ENCODE data around the gene ABCA4. TPM values are rescaled to one million over a fixed set of nuclear protein-coding genes. Genes with fewer than 3 reads are reported as not detected.

Gene ABCA4
- total RNA-seq = under 0.01 and 1.1 TPM in 2 replicates

DNA sequence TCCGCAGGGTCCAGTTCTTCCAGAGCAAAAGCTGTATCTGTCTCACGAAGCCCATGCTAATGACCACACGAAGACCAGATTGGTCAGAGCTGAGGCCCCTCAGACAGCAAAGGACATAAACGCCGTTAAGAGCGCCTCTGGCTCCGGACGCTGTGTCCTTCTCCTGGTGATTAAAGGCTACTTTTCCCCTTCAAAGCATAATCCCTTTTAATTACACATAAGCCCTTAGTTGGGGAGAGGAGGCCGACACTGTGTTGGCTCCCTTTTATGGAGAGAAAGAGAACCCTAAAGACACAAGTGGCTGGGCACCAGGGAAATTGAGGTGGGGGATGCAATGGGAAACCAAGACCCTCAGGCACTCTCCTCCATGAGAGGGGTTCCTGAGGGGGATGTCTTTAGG is at the start of gene ABCA4:
Gene ABCA4 (minus strand): TSS at position 158 of the 400 bp plus-strand sequence. CDS start 103 bp downstream, at position 55.

Other genes with a start within 250 kb of the ABCA4 start
- gene DNTTIP2, start 241.9 kb downstream of the ABCA4 start, total RNA-seq = 34.2 and 59.6 TPM in 2 replicates
- gene GCLM, start 211.7 kb downstream of the ABCA4 start, total RNA-seq = 8.2 and 38.6 TPM in 2 replicates
- gene ARHGAP29, start 116.4 kb upstream of the ABCA4 start, total RNA-seq = 10.4 and 20.5 TPM in 2 replicates